Stimulated activated CD4-positive, alpha-beta T cell treated with anti-CD3 and anti-CD28 coated beads, Interleukin-1b, Interleukin-23, amount 100 ng/mL, for 48 hours (primary cell): Measurements from ENCODE around the gene IRX4.
"Not testable (repeated sequence)": the region's sequence is repeated elsewhere in the genome, so short reads cannot be mapped to it uniquely, and the experiment has no call there.

Experiments
- DNase-seq: peaks from one replicate; pipeline ENCODE4 v3.0.0-alpha.2; 2020

Gene IRX4

GRCh38 chr5:1856596-1857255, 26.0 kb downstream of the IRX4 start:
- DNase-seq, result no peak

GRCh38 chr5:1855596-1855995, 27.1 kb downstream of the IRX4 start:
- no peak for DNase-seq

GRCh38 chr5:1855075-1855474, 27.6 kb downstream of the IRX4 start:
- no peak for DNase-seq

- DNase-seq, result no peak
Measured at GRCh38 chr5:1853531-1853930, 29.2 kb downstream of the IRX4 start.

- DNase-seq, result no peak
Measured at GRCh38 chr5:1852324-1852947, 30.3 kb downstream of the IRX4 start.

GRCh38 chr5:1851290-1851934, 31.3 kb downstream of the IRX4 start:
- DNase-seq, result no peak

GRCh38 chr5:1850324-1851154, 32.2 kb downstream of the IRX4 start:
- DNase-seq, result no peak

- no peak for DNase-seq
Measured at GRCh38 chr5:1847611-1848010, 35.1 kb downstream of the IRX4 start.

GRCh38 chr5:1847056-1847455, 35.7 kb downstream of the IRX4 start:
- DNase-seq, result no peak

- no peak for DNase-seq
Measured at GRCh38 chr5:1846583-1846982, 36.1 kb downstream of the IRX4 start.

- DNase-seq, result no peak
Measured at GRCh38 chr5:1845696-1846095, 37.0 kb downstream of the IRX4 start.

GRCh38 chr5:1844708-1845436, 37.9 kb downstream of the IRX4 start:
- no peak for DNase-seq

GRCh38 chr5:1843761-1844160, 39.0 kb downstream of the IRX4 start:
- DNase-seq, result not testable (repeated sequence)

- DNase-seq, result no peak
Measured at GRCh38 chr5:1842004-1842819, 40.5 kb downstream of the IRX4 start.

GRCh38 chr5:1840741-1841521, 41.8 kb downstream of the IRX4 start:
- DNase-seq, result no peak

- DNase-seq, result no peak
Measured at GRCh38 chr5:1840071-1840547, 42.6 kb downstream of the IRX4 start.

GRCh38 chr5:1838013-1838412, 44.7 kb downstream of the IRX4 start:
- DNase-seq, result no peak

GRCh38 chr5:1836891-1837880, 45.5 kb downstream of the IRX4 start:
- DNase-seq, result no peak

- DNase-seq, result no peak
Measured at GRCh38 chr5:1836176-1836890, 46.4 kb downstream of the IRX4 start.
